ENCODE results near the gene GPC6.

Gene GPC6

DNA sequence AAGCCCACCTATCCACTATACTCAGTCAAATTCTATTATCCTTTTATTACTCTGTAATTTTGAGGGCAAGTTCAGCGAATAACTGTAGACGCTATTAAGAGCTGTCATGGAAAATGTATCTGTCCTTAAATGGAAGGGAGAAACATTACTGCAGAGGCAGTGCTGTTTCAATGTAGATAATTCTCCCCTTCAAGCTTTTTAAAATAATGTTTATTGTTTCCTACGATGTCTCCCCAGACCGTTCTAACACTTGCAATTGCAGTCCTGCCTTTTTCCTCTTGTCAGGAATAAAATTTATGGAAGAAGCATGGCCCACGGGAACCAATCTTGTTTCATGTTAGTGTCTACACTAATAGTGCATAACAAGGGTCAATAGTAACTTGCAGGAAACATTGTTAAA is 159.5 kb downstream of the GPC6 start:
- no peak for DNase-seq

DNA sequence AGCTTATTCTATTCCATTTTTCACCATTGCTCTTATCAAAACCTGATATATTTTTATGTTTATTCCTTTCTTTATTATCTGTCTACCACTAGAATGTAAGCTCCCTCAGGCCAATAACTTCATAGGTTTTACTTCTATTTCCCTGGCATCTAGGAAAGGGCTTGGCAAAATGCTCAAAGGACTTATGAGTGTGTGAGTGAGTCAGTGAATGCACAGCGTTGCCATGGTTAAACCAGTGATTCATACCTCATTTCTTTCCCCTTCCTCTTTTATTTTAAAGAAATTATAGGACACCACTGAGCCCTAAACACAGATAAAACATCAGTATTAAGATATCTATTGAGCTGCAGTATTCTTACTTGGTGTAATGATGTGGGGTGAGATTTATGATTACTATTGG is 162.1 kb downstream of the GPC6 start:
- no peak for DNase-seq

DNA sequence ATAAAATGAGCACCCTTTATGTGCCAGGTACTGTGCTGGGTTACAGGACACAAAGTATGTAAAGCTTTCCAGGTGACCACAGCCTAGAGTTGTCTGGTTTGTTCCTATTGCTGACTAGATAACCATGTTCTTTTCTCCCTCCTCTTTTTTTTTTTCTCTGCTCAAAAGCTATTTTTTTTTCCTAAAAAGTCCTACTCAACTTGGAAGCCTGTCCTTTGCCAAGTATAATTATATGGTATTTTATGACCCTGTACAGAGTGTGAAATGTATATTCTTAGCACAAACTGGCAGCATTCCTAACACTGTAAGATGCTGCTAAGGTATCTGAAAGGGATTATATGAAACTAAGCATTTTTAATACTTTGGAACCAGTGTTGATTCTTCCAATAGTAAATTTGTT is 171.0 kb downstream of the GPC6 start:
- DNase-seq = no peak

DNA sequence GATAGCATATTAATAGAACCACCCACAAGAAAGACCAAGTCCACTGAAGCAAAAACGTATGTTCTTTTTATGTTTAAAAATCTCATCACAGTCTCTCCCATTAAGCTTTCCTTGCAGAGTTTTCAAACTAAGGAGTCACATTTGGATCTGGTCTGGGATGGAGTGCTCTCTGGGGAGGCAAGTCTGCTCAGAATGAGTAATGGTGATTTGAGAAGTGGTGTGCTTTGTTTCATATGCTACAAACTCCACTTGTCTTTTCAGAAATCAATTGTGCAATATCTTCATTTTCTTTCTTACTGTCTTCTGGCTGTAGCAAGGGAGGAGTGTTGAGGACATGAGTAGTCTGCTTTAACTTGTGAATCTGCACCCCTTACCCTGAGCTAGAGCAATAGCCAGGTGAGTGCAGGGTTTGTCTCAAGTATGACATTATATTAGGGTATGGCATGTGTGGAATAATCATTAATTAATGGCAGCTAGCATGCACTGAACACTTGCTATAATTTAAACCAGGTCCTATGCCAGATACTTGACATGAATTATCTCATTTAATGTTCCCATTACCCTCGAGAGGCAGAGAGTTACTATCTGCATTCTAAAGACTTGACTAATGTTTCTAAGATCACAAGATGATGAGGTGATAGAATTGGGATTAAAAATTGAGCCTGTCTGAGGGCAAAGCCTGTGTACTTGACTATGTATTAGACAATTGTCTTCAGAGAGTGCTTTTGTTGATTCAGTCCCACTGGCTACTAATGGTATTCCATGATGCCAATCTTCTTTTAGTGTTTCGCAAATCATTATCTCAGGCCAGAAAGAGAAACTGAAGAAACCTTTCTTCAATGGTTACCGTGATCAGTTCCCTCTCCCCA is 171.8 kb downstream of the GPC6 start:
- no peak for DNase-seq

DNA sequence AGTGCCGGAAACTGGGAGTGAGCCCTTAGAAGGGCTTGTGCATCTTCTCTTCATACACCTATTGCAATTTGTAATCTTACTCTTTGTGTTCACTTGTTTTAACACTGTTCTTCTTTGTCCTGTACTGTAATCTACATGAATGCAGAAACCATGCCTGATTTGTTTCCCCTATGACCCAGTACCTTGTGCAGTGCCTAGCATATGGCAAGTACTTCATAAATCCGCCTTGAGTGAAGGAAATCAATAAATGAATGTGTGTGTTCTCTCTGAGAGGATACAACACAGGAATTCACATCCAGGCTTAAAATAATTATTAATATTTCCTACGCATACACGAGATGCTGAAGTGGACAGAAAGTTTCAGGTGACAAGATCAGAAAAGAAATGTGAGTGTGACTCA is 172.6 kb downstream of the GPC6 start:
- DNase-seq = no peak

DNA sequence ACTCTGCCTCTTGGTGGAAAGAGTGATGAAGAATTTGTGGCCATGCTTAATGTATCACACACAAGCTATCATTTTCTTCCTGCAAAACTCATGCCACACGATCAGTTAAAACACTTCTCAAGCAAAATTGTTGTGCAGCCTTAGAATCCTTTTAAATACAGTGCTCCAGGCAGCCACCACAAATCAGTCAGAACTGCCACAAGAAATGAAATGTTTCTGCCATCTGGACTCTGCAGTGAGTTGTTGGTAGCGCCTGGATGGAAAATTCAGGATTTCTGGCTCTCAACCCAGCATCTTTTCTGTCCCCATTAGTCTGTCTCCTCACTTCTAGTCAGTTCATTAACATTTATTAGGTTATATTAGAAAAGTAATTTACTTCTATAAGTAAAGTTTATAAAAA is 179.5 kb downstream of the GPC6 start:
- no peak for DNase-seq

DNA sequence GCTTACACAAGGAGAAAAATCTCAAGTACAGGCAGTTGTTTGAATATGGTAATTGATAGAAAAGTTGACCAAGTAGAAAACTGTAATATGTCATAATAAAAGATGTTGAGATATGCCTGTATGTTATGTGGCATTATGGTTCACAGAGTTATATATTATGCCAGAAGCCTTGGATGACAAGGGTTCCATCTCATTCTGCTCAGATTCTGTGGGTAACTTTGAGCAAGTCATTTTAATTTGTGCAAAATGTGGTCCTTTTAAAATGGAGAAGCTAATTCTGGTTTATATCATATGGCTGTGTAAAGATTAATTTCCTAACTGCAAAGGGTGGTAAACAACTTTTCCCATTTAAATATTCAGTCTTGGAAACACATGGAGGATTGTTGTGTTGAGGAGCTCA is 180.9 kb downstream of the GPC6 start:
- DNase-seq = no peak

DNA sequence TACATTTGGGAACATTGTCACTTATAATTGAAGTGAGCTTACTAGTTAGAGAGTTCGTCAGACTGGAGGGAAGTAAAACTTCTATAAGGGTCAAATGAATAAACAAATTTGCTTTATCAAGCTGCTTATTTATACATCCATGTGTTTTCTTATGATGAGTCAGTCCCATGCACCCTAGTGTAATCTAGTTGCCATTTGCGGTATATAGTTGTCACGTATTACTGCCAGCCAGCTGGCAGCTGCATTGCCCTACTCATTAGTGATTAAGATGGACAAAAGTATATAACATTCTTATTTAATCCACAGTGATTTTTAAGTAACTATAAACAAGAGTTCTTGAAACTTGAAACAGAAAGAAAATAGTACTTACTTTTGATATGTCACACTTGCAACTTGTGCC is 182.4 kb downstream of the GPC6 start:
- no peak for DNase-seq

DNA sequence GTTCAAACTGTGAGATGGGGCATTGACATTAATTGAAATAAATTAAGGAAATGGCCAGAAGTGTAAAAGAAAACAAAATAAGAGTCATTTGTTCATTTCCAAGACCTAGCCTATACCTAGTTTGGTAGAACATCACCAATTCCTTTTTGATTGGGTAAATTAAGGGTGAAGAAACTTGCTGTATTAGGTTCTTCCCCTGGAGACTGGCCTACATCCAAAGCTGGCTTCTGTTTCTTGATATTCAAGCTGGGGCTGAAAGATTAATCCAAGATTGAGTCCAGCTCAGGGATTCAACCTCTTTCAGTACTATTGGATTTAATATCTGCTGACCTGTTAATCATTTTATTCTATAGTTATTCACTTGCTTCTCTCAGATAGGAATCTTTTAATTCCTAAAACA is 183.2 kb downstream of the GPC6 start:
- DNase-seq = no peak

DNA sequence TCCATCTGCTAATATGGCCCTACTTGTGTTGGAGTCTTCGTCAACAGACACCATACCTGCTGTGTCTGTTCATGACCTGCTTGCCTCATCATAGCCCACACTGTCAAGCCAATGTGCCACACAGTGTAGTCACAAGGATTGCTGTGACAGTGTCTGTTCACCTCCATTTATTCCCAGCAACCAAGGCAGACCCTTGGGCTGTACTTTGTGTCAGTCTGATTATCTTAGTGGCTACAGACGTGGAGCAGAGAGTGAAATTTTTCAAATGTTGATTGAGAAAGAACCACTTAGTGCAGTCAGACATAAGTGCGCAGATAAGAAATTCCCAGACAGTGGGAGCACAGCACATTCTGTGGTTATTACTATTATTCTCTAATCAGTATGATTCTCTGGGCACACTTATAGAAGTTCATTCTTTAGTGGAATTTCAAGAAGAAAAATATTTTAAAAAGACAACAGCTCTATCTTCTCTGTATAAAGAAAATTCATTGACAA is 184.6 kb downstream of the GPC6 start:
- no peak for DNase-seq

DNA sequence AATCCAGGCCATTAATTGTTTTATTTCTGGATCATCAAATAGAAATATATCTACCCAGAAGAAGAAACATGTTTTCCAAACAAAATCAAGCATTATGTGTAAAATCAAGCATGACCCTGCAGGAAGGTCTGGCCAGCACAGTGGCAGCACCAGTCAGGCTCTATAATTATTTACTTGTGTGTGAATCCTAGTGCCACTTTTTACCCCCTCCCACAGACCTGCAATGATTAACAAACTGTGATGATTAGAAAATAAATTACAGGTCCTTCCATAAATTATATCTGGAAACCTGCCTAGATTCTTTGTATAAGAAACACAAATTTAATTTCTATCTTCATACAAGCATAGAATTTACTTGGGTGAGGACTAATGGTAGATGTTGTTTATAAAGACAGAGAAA is 186.1 kb downstream of the GPC6 start:
- no peak for DNase-seq

DNA sequence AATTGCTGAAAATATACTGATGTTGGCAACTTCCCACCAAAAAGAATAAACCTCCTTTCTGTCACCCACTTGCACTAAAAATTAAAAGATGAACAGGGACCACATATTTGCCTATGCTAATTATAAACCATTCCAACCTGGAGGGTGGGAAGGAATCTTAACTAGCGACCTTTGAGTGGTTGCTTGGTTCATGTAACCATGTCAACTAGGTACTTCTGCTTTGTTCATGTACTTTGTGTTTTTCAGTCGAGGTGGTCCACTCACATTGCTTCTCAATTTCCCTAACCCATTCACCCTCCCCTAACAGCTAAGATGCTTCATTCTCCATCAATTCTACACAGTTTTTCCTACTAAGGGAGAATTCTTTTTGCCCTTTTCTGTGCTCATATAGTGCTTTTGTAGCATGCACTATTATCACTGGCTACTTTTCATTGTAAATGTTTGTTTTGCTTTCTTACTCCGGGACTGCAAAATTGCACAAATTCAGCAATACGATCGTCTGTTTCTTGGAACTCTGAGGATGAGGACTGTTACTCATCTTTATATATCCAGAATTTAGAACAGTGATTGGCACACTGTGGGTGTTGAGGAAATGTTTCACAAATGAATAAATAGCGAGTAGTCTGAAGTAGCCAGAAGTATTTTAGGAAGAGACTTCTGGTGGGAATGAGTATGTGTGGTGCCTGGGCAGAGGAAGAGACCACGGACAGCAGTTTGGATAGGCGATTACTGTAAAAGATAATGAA is 187.5 kb downstream of the GPC6 start:
- DNase-seq = no peak

DNA sequence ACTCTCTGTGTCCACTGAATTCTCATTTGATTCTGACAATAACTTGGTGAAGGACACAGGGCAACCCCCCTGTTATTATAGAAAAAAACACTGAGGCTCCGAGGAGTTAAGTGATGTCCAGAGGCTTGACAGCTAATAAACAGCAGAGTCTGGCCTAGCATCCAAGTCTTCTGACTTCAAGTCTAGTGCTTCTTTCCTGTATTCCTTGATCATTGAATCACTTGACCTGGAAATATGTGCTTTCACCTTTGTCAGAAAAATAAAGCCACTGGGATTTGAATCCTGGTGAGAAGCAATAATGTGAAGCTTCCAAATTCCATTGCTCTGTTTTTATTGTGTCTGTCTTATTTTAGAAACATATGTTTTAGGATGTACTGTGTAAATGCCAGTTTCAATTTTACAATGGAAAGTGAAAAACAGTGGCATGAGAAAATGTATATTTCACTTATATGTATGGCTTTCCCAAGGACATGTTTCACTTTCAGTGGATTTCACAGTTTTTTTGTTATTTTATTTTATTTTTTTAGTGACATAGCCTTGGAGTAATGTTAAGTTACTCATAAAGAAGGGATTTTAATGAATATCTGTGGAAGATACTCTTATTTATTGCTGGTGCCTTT is 190.2 kb downstream of the GPC6 start:
- no peak for DNase-seq

DNA sequence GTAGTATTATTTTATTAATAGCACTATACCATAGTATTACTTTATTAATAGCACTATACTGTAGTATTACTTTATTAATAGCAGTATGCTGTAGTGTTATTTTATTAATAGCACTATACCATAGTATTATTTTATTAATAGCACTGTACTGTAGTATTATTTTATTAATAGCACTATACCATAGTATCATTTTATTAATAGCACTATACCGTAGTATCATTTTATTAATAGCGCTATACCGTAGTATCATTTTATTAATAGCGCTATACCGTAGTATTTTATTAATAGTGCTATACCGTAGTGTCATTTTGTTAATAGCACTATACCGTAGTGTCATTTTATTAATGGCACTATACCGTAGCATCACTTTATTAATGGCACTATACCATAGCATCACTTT is 191.8 kb downstream of the GPC6 start:
- DNase-seq = no peak

DNA sequence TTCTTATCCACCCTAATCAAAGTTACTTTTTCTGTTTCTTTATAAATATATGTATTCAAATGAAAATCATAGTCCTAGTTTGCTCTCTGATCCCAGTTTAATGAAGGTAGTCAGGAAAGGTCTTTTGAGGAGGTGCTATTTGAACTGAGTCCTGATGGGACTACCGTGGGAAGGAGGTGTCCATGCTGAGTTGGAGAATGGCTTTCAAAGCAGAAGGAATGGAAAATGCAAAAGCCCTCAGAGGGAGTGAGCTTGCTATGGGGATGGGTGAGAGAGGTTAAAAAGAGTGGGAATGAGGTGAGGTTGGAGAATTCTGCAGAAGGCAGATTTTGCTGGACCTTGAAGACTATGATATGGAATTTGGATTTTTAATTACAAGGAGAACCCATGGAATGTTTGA is 193.6 kb downstream of the GPC6 start:
- DNase-seq = no peak

DNA sequence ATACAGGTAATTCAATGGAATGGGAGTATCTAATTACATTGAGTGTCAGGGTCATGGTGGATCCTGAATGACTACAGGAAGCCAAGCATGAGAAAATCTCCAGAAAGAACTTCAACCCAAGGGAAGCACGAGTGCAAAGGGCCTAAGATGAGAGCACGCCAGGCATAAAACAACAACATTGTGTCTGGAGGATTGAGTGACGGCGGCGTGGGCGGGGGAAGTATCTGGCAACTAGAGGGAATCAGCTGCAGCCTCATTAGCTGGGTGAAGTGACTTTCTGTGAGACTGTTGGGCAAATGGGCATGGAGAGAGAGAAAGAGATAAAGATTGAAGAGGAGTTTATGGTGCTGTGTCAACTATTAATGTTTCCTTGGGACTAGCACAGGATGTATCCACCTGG is 194.3 kb downstream of the GPC6 start:
- DNase-seq = no peak

DNA sequence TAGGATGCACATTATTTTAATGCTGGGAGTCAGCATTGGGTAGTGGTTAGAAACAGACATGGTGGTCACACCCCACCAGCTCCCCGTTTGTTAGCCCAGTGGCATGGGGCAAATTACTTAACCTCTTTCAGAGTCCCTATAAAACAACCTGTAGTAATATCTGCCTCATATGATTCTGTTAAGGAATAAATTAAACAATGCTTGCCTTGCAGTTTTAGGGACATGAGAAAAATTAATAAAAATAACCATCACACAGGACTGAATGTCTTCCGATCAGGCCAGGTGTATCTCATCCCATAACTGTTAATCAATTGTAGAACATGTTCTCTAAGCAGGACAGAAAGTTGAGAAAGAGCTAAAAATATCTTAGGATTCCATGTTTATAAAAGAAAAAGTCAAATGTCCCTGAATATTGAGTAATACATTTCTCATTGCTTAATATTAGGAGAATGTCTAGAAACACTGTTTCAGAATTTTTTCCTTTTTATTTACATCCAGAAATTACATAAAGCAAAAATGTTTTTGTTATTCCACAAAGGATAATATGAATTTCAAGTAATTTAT is 196.5 kb downstream of the GPC6 start:
- DNase-seq = no peak

DNA sequence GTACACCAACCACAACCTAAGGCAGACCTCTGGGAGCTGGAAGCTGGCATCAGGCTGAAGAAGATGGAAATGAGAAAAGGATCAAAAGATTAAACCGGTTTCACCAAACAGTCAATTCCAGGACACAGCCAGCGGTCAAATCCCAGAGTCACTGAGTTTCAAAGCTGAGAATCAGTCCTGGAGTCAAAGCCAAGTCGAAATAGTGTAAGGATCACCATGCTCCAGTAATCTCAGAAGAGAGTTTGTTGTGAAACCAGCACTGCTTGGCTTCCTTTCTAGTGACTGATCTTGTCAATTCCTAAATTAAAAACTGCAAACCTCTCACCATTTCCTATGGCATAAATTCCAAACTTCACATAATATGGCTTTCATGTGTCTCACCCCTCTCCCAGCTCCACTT is 198.8 kb downstream of the GPC6 start:
- DNase-seq = no peak

DNA sequence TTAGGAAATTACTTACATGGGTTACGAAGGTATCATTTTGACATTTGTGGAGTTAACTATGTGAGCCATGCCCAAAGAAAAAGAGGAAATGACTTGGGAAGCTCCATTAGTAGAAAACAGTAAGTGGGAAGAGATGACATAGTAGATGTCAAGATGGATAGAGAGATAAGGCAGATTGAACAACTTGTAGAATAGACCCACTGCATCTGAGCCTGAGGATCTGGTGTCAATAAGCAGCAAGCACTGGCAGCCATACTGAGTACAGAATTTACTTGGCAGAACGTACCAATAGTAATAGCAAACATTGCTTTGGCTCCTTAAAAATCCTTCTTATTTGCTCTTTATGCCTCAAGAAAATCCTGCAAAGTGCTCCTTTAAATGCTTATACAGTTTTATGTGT is 203.8 kb downstream of the GPC6 start:
- no peak for DNase-seq

DNA sequence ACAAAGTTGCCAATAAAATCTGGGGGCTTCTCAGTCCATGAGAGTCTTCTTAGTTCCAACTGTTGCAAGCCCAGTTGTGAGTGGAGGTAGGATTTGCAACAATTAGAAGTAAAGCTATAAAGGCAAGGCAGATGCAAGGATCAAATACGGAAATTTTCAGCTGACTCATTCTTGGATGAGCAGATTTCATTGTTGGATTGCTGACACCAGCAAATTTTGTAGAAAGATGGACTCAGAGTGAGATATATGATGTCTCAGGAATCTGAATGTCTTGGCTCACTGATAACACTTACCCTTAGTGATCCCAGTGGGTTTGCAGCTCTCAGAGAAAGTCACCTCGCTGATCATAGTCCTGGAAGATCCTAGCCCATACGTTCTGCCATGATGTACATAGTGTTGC is 209.0 kb downstream of the GPC6 start:
- no peak for DNase-seq

DNA sequence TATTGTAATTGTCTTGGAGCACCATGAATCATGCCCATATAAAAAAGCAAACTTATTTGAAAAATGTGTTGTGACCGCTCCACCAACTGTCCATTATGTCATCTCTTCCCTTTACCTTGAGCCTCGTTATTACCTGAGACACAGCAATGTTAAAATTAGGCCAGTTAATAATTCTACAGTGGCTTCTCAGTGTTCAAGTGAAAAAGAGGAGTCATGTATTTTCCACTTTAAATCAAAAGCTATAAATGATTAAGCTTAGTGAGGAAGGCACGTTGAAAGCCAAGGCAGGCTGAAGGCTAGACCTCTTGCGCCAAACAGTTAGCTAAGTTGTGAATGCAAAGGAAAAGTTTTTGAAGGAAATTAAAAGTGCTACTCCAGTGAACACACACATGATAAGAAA is 210.5 kb downstream of the GPC6 start:
- DNase-seq = no peak

DNA sequence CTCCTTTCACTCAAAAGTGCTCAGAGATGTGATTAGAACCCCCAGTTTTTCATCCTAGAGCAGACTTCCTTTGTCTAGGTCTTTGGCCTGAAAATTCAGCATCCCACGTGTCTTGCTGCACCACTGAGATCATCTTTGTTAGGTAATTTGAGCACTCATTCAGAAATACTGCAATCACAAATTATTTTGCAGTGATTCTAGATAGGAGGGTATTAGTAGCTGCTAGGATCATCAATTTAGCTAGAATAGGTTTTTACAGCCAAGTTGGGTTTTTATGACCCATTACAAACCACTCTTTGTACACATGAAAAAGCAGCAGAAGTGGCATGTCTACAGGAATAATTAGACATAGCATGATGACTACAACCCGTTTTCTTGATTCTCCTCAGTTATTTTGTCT is 219.6 kb downstream of the GPC6 start:
- DNase-seq = no peak

DNA sequence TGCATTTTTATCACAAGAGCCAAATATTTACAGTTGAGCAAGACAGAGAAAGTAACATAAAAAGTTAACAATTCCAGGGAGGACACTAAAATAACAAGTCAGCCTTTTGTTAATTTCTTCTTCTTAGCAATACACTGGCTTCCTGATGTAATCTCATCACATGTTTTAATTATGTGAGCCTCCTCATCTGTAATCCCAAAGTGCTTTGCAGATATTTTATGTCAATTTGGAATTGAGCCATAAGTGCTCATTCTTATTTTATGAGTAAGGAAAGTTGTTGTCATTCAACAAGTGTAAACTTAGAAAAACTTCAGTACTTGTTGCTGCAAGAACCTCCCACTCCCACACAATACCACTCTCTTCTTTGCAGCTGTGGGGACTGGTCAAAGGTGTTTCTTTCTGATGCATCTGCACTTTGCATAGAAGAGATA is 223.6 kb downstream of the GPC6 start:
- no peak for DNase-seq

DNA sequence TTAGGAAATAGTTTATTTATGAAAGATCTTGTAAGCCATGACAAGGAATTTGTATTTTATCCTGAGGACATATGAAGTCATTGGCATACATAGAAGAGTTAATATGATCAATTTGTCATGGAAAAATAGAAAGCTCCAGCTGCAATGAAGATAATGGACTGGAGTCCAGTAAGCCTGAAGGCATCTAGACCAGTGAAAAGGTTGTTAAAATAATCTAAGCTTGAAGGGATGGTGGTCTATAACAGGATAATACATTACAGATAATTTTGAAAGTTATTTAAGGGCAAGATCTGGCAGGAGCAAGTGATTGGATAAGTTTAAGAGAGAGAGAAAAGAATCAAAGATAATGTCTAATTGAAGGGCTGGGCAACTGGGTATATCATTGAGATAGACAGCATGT is 224.2 kb downstream of the GPC6 start:
- DNase-seq = no peak
